Psoas muscle (tissue), 8 donors: ENCODE results near the gene LRRC70. TPM values are rescaled to one million over a fixed set of nuclear protein-coding genes. Genes with fewer than 3 reads are reported as not detected.

ENCODE experiments used
- ATAC-seq, 4 donors: fragments of 200-7000 bp; cut with Tn5 transposase; one replicate each; pipeline ENCODE4 v1.9.1; 2020; ENCODE audit warnings: moderate library complexity in 3 of 4, mild to moderate bottlenecking in 2 of 4
- DNase-seq, 2 donors: peaks; one replicate each; pipeline ENCODE4 v3.0.0-alpha.2; 2020
- H3K27ac ChIP-seq: fragments of 200-600 bp; one replicate; pipeline ENCODE4 v1.8.0; 2022
- H3K27me3 ChIP-seq, 3 donors: fragments of 200-600 bp in 1 of 3; one replicate each; pipeline versions ENCODE4 v1.6.1 to v1.8.0; 2013 to 2022; ENCODE audit warnings: low read length in 2 of 3, mild to moderate bottlenecking in 2 of 3, moderate library complexity in 1 of 3; ENCODE audit not compliant: insufficient read depth in 3 of 3
- H3K36me3 ChIP-seq, 2 donors: fragments of 200-600 bp in 1 of 2; one replicate each; pipeline versions ENCODE4 v1.6.1 to v1.8.0; 2013 to 2022; ENCODE audit warnings: low read depth in 1 of 2, mild to moderate bottlenecking in 1 of 2, moderate library complexity in 1 of 2; ENCODE audit not compliant: insufficient read depth in 1 of 2
- H3K4me1 ChIP-seq: fragments of 200-600 bp; one replicate; pipeline ENCODE4 v1.8.0; 2022
- H3K4me3 ChIP-seq: fragments of 200-600 bp; one replicate; pipeline ENCODE4 v1.8.0; 2022; ENCODE audit warnings: mild to moderate bottlenecking
- H3K9me3 ChIP-seq: fragments of 200-600 bp; one replicate; pipeline ENCODE4 v1.8.0; 2022
- WGBS, 3 donors: extraction: QIAGEN DNeasy Blood & Tissue Kit; methylation state at CpG; one replicate each; pipeline versions ENCODE4 v1.1.6 to v1.1.7; 2013; 5-methylcytosine and 5-hydroxymethylcytosine counted together
- intact Hi-C, 2 donors: fragments of 100-400 bp; cut with DNase I; formaldehyde crosslinking; loops; one replicate each; pipeline versions ENCODE4 v1.11.0 to v1.14.2; 2022
- polyA plus RNA-seq, 3 donors: library from polyadenylated mRNA; stranded (reverse); fragments of 200-250 nt; gene quantifications; one replicate each; pipeline ENCODE4 v1.2.3, GENCODE V29; 2013
- total RNA-seq, 4 donors: library from RNA; stranded (reverse); fragmentation: NEBNext Ultra II Directional in 2 of 4; extraction: Animal tissue kit (Norgen Biotek cat#: 25700) in 2 of 4; gene quantifications; one replicate each; pipeline versions ENCODE4 v1.2.1 to v1.2.4, GENCODE V29; 2021 to 2023
- TF ChIP-seq, protein P1 (sequence below): fragments of 200-600 bp; IDR thresholded peaks from one replicate; pipeline ENCODE4 v1.8.0; 2022; ENCODE audit warnings: antibody characterized with exemption
- donor health status: healthy with polysubstance abuse.
- donor health status: DM: no; HTN: no; CAD: no; lungs with moderate emphysema.
- donor health status: Bipolar disorder and iron deficiency.
- donor health status: healthy.
- donor health status: DM: yes; HTN: yes; CAD: no.
- donor health status: DM: no; HTN: no; CAD: no.
- donor health status: DM: no; HTN: no; CAD: no.
- donor health status: DM: yes; HTN: yes; CAD: no.

The LRRC70 gene
- total and polyA plus RNA-seq, 7 donors: 0.17 to 1.6 (median 0.64) TPM

GRCh38 chr5:62605638-62606037 is 27.0 kb downstream of the LRRC70 start:
- TF ChIP-seq, protein P1, sequence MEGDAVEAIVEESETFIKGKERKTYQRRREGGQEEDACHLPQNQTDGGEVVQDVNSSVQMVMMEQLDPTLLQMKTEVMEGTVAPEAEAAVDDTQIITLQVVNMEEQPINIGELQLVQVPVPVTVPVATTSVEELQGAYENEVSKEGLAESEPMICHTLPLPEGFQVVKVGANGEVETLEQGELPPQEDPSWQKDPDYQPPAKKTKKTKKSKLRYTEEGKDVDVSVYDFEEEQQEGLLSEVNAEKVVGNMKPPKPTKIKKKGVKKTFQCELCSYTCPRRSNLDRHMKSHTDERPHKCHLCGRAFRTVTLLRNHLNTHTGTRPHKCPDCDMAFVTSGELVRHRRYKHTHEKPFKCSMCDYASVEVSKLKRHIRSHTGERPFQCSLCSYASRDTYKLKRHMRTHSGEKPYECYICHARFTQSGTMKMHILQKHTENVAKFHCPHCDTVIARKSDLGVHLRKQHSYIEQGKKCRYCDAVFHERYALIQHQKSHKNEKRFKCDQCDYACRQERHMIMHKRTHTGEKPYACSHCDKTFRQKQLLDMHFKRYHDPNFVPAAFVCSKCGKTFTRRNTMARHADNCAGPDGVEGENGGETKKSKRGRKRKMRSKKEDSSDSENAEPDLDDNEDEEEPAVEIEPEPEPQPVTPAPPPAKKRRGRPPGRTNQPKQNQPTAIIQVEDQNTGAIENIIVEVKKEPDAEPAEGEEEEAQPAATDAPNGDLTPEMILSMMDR: no peak
- DNase-seq: no peak
- intact Hi-C loops: no loop called here

GRCh38 chr5:62606878-62607277 is 28.3 kb downstream of the LRRC70 start:
- H3K27me3 ChIP-seq: no peaks in the 10 kb centered on the region
- intact Hi-C loops: no loop called here
- peaks cover 0 to 14% of the 10 kb centered on the region in 2 donors for H3K36me3 ChIP-seq
- no peak for DNase-seq
- no peak overlapping the region for H3K4me3 ChIP-seq
- no peaks in the 10 kb centered on the region for H3K4me1 ChIP-seq
- H3K9me3 ChIP-seq: no peaks in the 10 kb centered on the region
- TF ChIP-seq, protein P1: no peak
- no peak for ATAC-seq
- no peak overlapping the region for H3K27ac ChIP-seq
- 72 to 94% (median 93%) methylated on average over 1 of the region's 1 CpG for WGBS, 3 donors

More at GRCh38 chr5:62605638-62606037, 27.0 kb downstream of the LRRC70 start:
- WGBS, 3 donors: 93 to 100% (median 93%) methylated on average over 4 of the region's 4 CpGs
- Histone ChIP-seq H3K4me3 (no peak overlapping the region), H3K27ac (no peak overlapping the region), H3K27me3 (no peaks in the 10 kb centered on the region), H3K36me3 (peaks cover 0 to 11% of the 10 kb centered on the region in 2 donors), H3K9me3 (no peaks in the 10 kb centered on the region), H3K4me1 (no peaks in the 10 kb centered on the region)
- ATAC-seq: no peak

DNA sequence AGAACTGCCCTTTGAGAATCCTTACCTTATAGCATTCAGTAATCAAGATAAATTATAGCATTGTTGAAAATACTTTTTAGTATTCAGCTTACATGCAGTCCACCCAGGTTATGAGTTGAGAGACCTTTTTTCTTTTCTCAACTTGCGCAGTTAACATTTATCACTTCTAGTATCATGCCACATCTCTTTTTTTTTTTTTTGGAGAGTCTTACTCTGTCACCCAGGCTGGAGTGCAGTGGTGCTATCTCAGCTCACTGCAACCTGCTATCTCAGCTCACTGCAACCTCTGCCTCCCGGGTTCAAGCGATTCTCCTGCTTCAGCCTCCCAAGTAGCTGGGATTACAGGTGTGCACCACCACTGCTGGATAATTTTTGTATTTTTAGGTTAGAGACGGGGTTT is 29.0 kb downstream of the LRRC70 start:
- Histone ChIP-seq H3K4me1 (no peaks in the 10 kb centered on the region), H3K27ac (no peak overlapping the region), H3K27me3 (no peaks in the 10 kb centered on the region), H3K4me3 (no peak overlapping the region), H3K9me3 (no peaks in the 10 kb centered on the region), H3K36me3 (peaks cover 0 to 14% of the 10 kb centered on the region in 2 donors)
- DNase-seq (no peak), ATAC-seq (no peak)
- WGBS, 3 donors: 96 to 99% (median 99%) methylated on average over 4 of the region's 4 CpGs
- intact Hi-C loops: no loop called here
- TF ChIP-seq, protein P1: no peak

DNA sequence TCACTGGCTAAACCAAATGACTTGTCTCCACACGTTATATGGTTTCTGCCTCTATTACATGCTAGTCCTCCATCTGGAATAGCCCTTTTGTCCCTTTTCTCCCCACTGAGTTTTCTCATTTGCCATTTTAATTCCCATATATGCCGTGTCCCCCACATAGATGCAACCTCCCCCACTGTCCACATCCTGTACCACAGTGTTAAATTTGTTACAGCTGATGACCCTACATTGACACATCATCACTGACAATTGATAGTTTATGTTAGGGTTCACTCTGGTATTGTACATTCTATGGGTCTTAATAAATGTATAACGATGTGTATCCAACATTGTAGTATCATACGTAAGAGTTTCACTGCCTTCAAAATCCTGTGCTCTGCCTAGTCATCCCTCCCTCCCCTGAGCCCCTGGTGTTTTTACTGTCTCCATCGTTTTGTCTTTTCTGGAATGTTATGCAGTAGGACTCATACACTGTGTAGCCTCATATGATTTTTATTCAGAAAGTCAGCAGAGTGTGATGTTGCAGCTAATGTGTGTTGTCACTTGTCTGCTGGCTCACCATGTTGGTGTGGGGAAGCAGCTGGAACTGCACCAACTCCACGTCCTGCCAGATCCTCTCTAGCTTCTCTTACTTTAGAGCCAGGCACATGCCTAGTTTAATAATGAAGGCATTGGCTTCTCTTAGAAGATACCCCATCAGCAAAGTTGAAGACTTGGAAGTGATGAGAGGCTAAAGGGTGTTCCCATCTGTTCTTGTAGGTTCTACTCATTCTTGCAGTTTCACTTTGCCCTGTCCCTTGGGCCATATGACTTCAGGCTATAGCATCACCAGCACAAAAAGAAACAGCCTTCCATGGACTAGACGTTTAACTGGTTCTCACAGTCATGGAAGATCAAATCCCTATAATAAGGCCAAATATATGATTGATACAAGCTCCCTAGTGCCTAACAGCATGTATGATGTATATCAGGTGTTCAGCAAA is 30.2 kb downstream of the LRRC70 start:
- DNase-seq (no peak), ATAC-seq (no peak)
- no peaks in the 10 kb centered on the region for H3K27me3 ChIP-seq
- TF ChIP-seq, protein P1: no peak
- no peak overlapping the region for H3K4me3 ChIP-seq
- WGBS, 3 donors: 87 to 90% (median 88%) methylated on average over 7 of the region's 7 CpGs
- no peak overlapping the region for H3K27ac ChIP-seq
- peaks cover 0 to 5% of the 10 kb centered on the region in 2 donors for H3K36me3 ChIP-seq
- intact Hi-C loops: no loop called here
- H3K4me1 ChIP-seq: no peaks in the 10 kb centered on the region
- H3K9me3 ChIP-seq: no peaks in the 10 kb centered on the region
